Lung (tissue), 14 donors: ENCODE results near the gene CFC1B. TPM values are rescaled to one million over a fixed set of nuclear protein-coding genes. Genes with fewer than 3 reads are reported as not detected.
A peak's percentile ranks its signal among the peaks of the same experiment; 100 is the strongest.
"Not testable (repeated sequence)": the region's sequence is repeated elsewhere in the genome, so short reads cannot be mapped to it uniquely, and the experiment has no call there.

Source experiments
- ATAC-seq: fragments of 200-7000 bp; cut with Tn5 transposase; one replicate; pipeline ENCODE4 v1.9.1; 2020; ENCODE audit warnings: moderate number of reproducible peaks; ENCODE audit not compliant: insufficient read depth, low FRiP score
- DNase-seq, 3 donors: peaks; one replicate each; pipeline ENCODE4 v3.0.0-alpha.2; 2013 to 2017
- H3K27ac ChIP-seq, 2 donors: one replicate each; pipeline ENCODE4 v1.5.1; 2013; ENCODE audit warnings: mild to moderate bottlenecking in 2 of 2, moderate library complexity in 2 of 2, control low read depth in 1 of 2, inconsistent platforms in 1 of 2, low read depth in 1 of 2, low read length in 1 of 2
- H3K27me3 ChIP-seq, 3 donors: one replicate each; pipeline ENCODE4 v1.5.1; 2013; ENCODE audit warnings: low read length in 2 of 3; ENCODE audit not compliant: control insufficient read depth in 3 of 3, insufficient read depth in 3 of 3
- H3K36me3 ChIP-seq, 4 donors: one replicate each; pipeline ENCODE4 v1.5.1; 2013; ENCODE audit warnings: low read length in 4 of 4, mild to moderate bottlenecking in 1 of 4, moderate library complexity in 1 of 4; ENCODE audit not compliant: control insufficient read depth in 4 of 4, insufficient read depth in 4 of 4
- H3K4me1 ChIP-seq, 5 donors: one replicate each; pipeline ENCODE4 v1.5.1; 2013; ENCODE audit warnings: low read length in 5 of 5, mild to moderate bottlenecking in 2 of 5, moderate library complexity in 1 of 5; ENCODE audit not compliant: control insufficient read depth in 5 of 5, insufficient read depth in 5 of 5
- H3K4me3 ChIP-seq: one replicate; pipeline ENCODE4 v1.5.1; 2013; ENCODE audit warnings: mild to moderate bottlenecking, control low read depth, moderate library complexity
- H3K9ac ChIP-seq, 2 donors: one replicate each; pipeline ENCODE4 v1.5.1; 2013; ENCODE audit warnings: low read length in 2 of 2, control low read depth in 1 of 2; ENCODE audit not compliant: insufficient read depth in 1 of 2
- H3K9me3 ChIP-seq, 4 donors: one replicate each; pipeline ENCODE4 v1.5.1; 2013; ENCODE audit warnings: low read length in 3 of 4, mild to moderate bottlenecking in 1 of 4, moderate library complexity in 1 of 4; ENCODE audit not compliant: control insufficient read depth in 4 of 4, insufficient read depth in 3 of 4
- WGBS, 2 donors: extraction: QIAGEN DNeasy Blood & Tissue Kit; methylation state at CpG; one replicate each; pipeline ENCODE4 v1.1.7; 2013; 5-methylcytosine and 5-hydroxymethylcytosine counted together
- long read RNA-seq, 5 donors: transcript quantifications; one replicate each; lab custom pipeline, GENCODE V29; 2026
- polyA plus RNA-seq, 2 donors: library from polyadenylated mRNA; stranded (reverse); fragments of 200-250 nt; gene quantifications; one replicate each; pipeline ENCODE4 v1.2.1, GENCODE V29; 2013
- total RNA-seq, 2 donors: library from RNA; depleted of rRNA in 1 of 2; stranded (reverse); fragments of >200 nt in 1 of 2; gene quantifications; one replicate each; pipeline ENCODE4 v1.2.1, GENCODE V29; 2014 to 2021
- donor health status: Bipolar disorder and iron deficiency.
- donor health status: healthy.
- donor health status: DM: yes; HTN: yes; CAD: no.

CFC1B gene
- total RNA-seq = under 1 TPM in 1 of 2 donors, not detected in 1; 0.18 TPM
- polyA plus RNA-seq = not detected
- long read RNA-seq, donor 1 = 0 reads
- long read RNA-seq, donor 2 = 0 reads
- long read RNA-seq, donor 3 = 0 reads
- long read RNA-seq, donor 4, partial matches to known transcripts = 0 of 8 reads
- long read RNA-seq, donor 4, other reads (novel, unspliced or antisense) = 8 of 8 reads
- long read RNA-seq, donor 5 = 0 reads

GRCh38 chr2:130520992-130521391 lies at the start of gene CFC1B:
Gene CFC1B (plus strand): TSS chr2:130521222. CDS start chr2:130521485, 263 bp downstream.
- H3K27me3 ChIP-seq, H3K27ac ChIP-seq, H3K9ac ChIP-seq, H3K9me3 ChIP-seq, DNase-seq, H3K36me3 ChIP-seq, H3K4me3 ChIP-seq, H3K4me1 ChIP-seq, ATAC-seq: not testable (repeated sequence)
- WGBS, 2 donors = no CpG with 5 or more reads among the region's 7 CpGs

- not testable (repeated sequence) for DNase-seq, H3K27me3 ChIP-seq, ATAC-seq, H3K27ac ChIP-seq, H3K9me3 ChIP-seq, H3K4me3 ChIP-seq, H3K9ac ChIP-seq, H3K4me1 ChIP-seq, H3K36me3 ChIP-seq
- 61 to 67% methylated on average over 3 of the region's 4 CpGs for WGBS, 2 donors
Measured at GRCh38 chr2:130491073-130491472, 29.9 kb upstream of the CFC1B start.

GRCh38 chr2:130509228-130509627 lies 11.8 kb upstream of the CFC1B start, which contains the start of gene POTEI:
Gene POTEI (minus strand): TSS chr2:130509328. CDS start chr2:130509235, 93 bp downstream.
- DNase-seq, ATAC-seq, H3K4me3 ChIP-seq, H3K36me3 ChIP-seq, H3K9me3 ChIP-seq, H3K9ac ChIP-seq, H3K27me3 ChIP-seq, H3K27ac ChIP-seq, H3K4me1 ChIP-seq: not testable (repeated sequence)
- no CpG with 5 or more reads among the region's 13 CpGs for WGBS, 2 donors

GRCh38 chr2:130510807-130511746 lies 9.9 kb upstream of the CFC1B start:
- not testable (repeated sequence) for H3K9ac ChIP-seq, ATAC-seq

GRCh38 chr2:130511747-130512451 lies 9.1 kb upstream of the CFC1B start:
- not testable (repeated sequence) for ATAC-seq, H3K9ac ChIP-seq
- WGBS, 2 donors = 87 to 98% methylated on average over 4 of the region's 17 CpGs

More at GRCh38 chr2:130510807-130511746, 9.9 kb upstream of the CFC1B start:
- not testable (repeated sequence) for DNase-seq, H3K4me1 ChIP-seq, H3K27ac ChIP-seq, H3K9me3 ChIP-seq, H3K4me3 ChIP-seq, H3K27me3 ChIP-seq, H3K36me3 ChIP-seq
- no CpG with 5 or more reads among the region's 31 CpGs for WGBS, 2 donors

GRCh38 chr2:130518516-130519106 lies 2.4 kb upstream of the CFC1B start:
- not testable (repeated sequence) for H3K27me3 ChIP-seq, H3K4me3 ChIP-seq, H3K27ac ChIP-seq, DNase-seq, H3K9ac ChIP-seq, H3K9me3 ChIP-seq, H3K36me3 ChIP-seq, H3K4me1 ChIP-seq
- no CpG with 5 or more reads among the region's 12 CpGs for WGBS, 2 donors
- peak; percentile 53 for ATAC-seq

More at GRCh38 chr2:130511747-130512451, 9.1 kb upstream of the CFC1B start:
- not testable (repeated sequence) for H3K9me3 ChIP-seq, H3K36me3 ChIP-seq, H3K27ac ChIP-seq, DNase-seq, H3K27me3 ChIP-seq, H3K4me1 ChIP-seq, H3K4me3 ChIP-seq

GRCh38 chr2:130522390-130522789 lies 1.4 kb downstream of the CFC1B start:
- not testable (repeated sequence) for ATAC-seq, H3K27ac ChIP-seq, H3K4me3 ChIP-seq, H3K9ac ChIP-seq, H3K27me3 ChIP-seq, H3K36me3 ChIP-seq, DNase-seq, H3K4me1 ChIP-seq, H3K9me3 ChIP-seq
- WGBS, 2 donors = no CpG with 5 or more reads among the region's 23 CpGs
